Kidney (tissue), 14 donors: Measurements from ENCODE around the gene FAM83E. TPM values are rescaled to one million over a fixed set of nuclear protein-coding genes. Genes with fewer than 3 reads are reported as not detected.

Source experiments
- DNase-seq, 5 donors: peaks; one replicate each; pipeline ENCODE4 v3.0.0-alpha.2; 2013 to 2020
- FAIRE-seq: peaks from 2 replicates; lab custom pipeline; 2012; peaks lifted over from hg19 to GRCh38; lab: Jason Lieb, UNC
- H3K27ac ChIP-seq, 2 donors: one replicate each; pipeline ENCODE4 v1.7.0; 2013; ENCODE audit warnings: low read depth in 2 of 2, low read length in 2 of 2, inconsistent platforms in 1 of 2
- H3K27me3 ChIP-seq: one replicate; pipeline ENCODE4 v1.7.1; 2013; ENCODE audit warnings: low read length, inconsistent platforms; ENCODE audit not compliant: control insufficient read depth, insufficient read depth
- H3K36me3 ChIP-seq, 3 donors: one replicate each; pipeline versions ENCODE4 v1.7.0 to v1.7.1; 2013; ENCODE audit warnings: low read length in 3 of 3, control low read depth in 1 of 3, inconsistent platforms in 1 of 3; ENCODE audit not compliant: insufficient read depth in 3 of 3, control insufficient read depth in 2 of 3
- H3K4me1 ChIP-seq, 3 donors: one replicate each; pipeline versions ENCODE4 v1.7.0 to v1.7.1; 2013; ENCODE audit warnings: low read length in 3 of 3, inconsistent platforms in 1 of 3, low read depth in 1 of 3; ENCODE audit not compliant: control insufficient read depth in 2 of 3, insufficient read depth in 2 of 3
- H3K4me3 ChIP-seq, 3 donors: one replicate each; pipeline versions ENCODE4 v1.7.0 to v1.8.1; 2013; ENCODE audit warnings: low read length in 3 of 3, control low read depth in 1 of 3, inconsistent platforms in 1 of 3
- H3K9ac ChIP-seq, 3 donors: one replicate each; pipeline versions ENCODE4 v1.7.0 to v1.7.1; 2013; ENCODE audit warnings: low read length in 3 of 3, control low read depth in 1 of 3, inconsistent platforms in 1 of 3
- H3K9me3 ChIP-seq, 3 donors: one replicate each; pipeline versions ENCODE4 v1.7.0 to v1.7.1; 2013; ENCODE audit warnings: low read length in 3 of 3, control low read depth in 1 of 3, inconsistent platforms in 1 of 3; ENCODE audit not compliant: control insufficient read depth in 2 of 3, insufficient read depth in 1 of 3
- intact Hi-C: fragments of 100-400 bp; cut with DNase I; formaldehyde crosslinking; loops from one replicate; pipeline ENCODE4 v1.11.1; 2022
- polyA plus RNA-seq: library from polyadenylated mRNA; stranded (reverse); fragments of 350-450 nt; fragmentation: Illumina TruSeq; extraction: RNeasy Lipid Tissue Mini Kit (QIAGEN cat#74804); gene quantifications from one replicate; pipeline ENCODE4 v1.2.3, GENCODE V29; 2014; ENCODE audit warnings: low read depth, low replicate concordance; ENCODE audit not compliant: insufficient read depth
- total RNA-seq: library from RNA; stranded (reverse); fragmentation: NEBNext Ultra II Directional; extraction: Animal tissue kit (Norgen Biotek cat#: 25700); gene quantifications from one replicate; pipeline ENCODE4 v1.2.1, GENCODE V29; 2021
- TF ChIP-seq, protein P1 (sequence below): IDR thresholded peaks from 3 replicates; pipeline ENCODE4 v1.5.1; 2012; ENCODE audit warnings: mild to moderate bottlenecking, moderate library complexity, borderline replicate concordance; ENCODE audit not compliant: insufficient read depth; ENCODE audit errors: extremely low read depth
- donor health status: control.
- donor health status: control.
- donor health status: control.
- donor health status: control.
- donor health status: control.
- donor health status: DM: yes; HTN: yes; CAD: no.
- donor health status: Normal renal cell carcinoma (clear cell type).

Gene FAM83E
- total and polyA plus RNA-seq, 2 donors from 2014 or later, result 0.41 to 15.9 TPM

GRCh38 chr19:48569814-48570213 is 45.1 kb downstream of the FAM83E start:
- H3K27me3 ChIP-seq, result no peaks in the 10 kb centered on the region
- no peak overlapping the region for H3K9ac ChIP-seq
- DNase-seq, result peak in 2 of 5 donors; percentile 35 to 57
- no peaks in the 10 kb centered on the region for H3K9me3 ChIP-seq
- H3K27ac ChIP-seq, result no peak overlapping the region
- H3K36me3 ChIP-seq, result no peaks in the 10 kb centered on the region
- H3K4me3 ChIP-seq, result no peak overlapping the region
- peaks cover 0 to 4% (median 0%) of the 10 kb centered on the region in 3 donors for H3K4me1 ChIP-seq
- FAIRE-seq, result no peak
- TF ChIP-seq, protein P1, sequence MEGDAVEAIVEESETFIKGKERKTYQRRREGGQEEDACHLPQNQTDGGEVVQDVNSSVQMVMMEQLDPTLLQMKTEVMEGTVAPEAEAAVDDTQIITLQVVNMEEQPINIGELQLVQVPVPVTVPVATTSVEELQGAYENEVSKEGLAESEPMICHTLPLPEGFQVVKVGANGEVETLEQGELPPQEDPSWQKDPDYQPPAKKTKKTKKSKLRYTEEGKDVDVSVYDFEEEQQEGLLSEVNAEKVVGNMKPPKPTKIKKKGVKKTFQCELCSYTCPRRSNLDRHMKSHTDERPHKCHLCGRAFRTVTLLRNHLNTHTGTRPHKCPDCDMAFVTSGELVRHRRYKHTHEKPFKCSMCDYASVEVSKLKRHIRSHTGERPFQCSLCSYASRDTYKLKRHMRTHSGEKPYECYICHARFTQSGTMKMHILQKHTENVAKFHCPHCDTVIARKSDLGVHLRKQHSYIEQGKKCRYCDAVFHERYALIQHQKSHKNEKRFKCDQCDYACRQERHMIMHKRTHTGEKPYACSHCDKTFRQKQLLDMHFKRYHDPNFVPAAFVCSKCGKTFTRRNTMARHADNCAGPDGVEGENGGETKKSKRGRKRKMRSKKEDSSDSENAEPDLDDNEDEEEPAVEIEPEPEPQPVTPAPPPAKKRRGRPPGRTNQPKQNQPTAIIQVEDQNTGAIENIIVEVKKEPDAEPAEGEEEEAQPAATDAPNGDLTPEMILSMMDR, result no peak
- intact Hi-C loops, result no loop called here

GRCh38 chr19:48568345-48568886 is 46.5 kb downstream of the FAM83E start:
- no peak for FAIRE-seq
- TF ChIP-seq, protein P1, result no peak
- no peak overlapping the region for H3K4me3 ChIP-seq
- no peaks in the 10 kb centered on the region for H3K9me3 ChIP-seq
- H3K27ac ChIP-seq, result no peak overlapping the region
- intact Hi-C loops, result no loop called here
- DNase-seq, result peak in 3 of 5 donors; percentile 29 to 94 (median 50)
- H3K4me1 ChIP-seq, result peaks cover 0 to 4% (median 0%) of the 10 kb centered on the region in 3 donors
- no peaks in the 10 kb centered on the region for H3K36me3 ChIP-seq
- H3K27me3 ChIP-seq, result no peaks in the 10 kb centered on the region
- no peak overlapping the region for H3K9ac ChIP-seq

DNA sequence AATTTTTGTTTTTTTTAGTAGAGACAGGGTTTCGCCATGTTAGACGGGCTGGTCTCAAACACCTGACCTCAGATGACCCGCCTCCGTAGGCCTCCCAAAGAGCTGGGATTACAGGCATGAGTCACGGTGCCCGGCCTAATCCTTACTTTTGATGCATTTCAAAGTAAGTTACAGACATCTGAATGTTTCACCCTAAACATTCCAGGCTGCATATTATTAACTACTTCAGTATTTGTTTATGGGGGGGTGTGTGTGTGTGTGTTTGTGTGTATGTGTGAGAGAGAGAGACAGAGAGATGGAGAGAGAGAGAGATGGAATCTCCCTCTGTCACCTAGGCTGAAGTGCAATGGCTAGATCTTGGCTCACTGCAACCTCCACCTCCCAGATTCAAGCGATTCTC is 49.8 kb downstream of the FAM83E start:
- DNase-seq (no peak), FAIRE-seq (no peak)
- TF ChIP-seq, protein P1, result no peak
- H3K4me1 ChIP-seq, result peaks cover 0 to 4% (median 0%) of the 10 kb centered on the region in 3 donors
- no peaks in the 10 kb centered on the region for H3K9me3 ChIP-seq
- intact Hi-C loops, result no loop called here
- no peak overlapping the region for H3K4me3 ChIP-seq
- no peak overlapping the region for H3K9ac ChIP-seq
- H3K27me3 ChIP-seq, result no peaks in the 10 kb centered on the region
- H3K27ac ChIP-seq, result no peak overlapping the region
- no peaks in the 10 kb centered on the region for H3K36me3 ChIP-seq

Other genes with a start within 250 kb of the FAM83E start
- gene KDELR1, start 223.5 kb downstream of the FAM83E start, total RNA-seq, result 169 TPM
- gene KDELR1, start 223.5 kb downstream of the FAM83E start, polyA plus RNA-seq, result 204 TPM
- 0.54 TPM for gene GRIN2D, start 221.4 kb downstream of the FAM83E start, total RNA-seq
- 0.13 TPM for gene GRIN2D, start 221.4 kb downstream of the FAM83E start, polyA plus RNA-seq
- 34.0 TPM for gene GRWD1, start 169.1 kb downstream of the FAM83E start, total RNA-seq
- gene GRWD1, start 169.1 kb downstream of the FAM83E start, polyA plus RNA-seq, result 19.0 TPM
- 1.0 TPM for gene KCNJ14, start 159.5 kb downstream of the FAM83E start, total RNA-seq
- 0.28 TPM for gene KCNJ14, start 159.5 kb downstream of the FAM83E start, polyA plus RNA-seq
- gene CYTH2, start 145.7 kb downstream of the FAM83E start, total RNA-seq, result 96.1 TPM
- gene CYTH2, start 145.7 kb downstream of the FAM83E start, polyA plus RNA-seq, result 51.0 TPM
- gene LMTK3, start 103.2 kb downstream of the FAM83E start, total RNA-seq, result 8.4 TPM
- 4.2 TPM for gene LMTK3, start 103.2 kb downstream of the FAM83E start, polyA plus RNA-seq
- 2.3 TPM for gene SULT2B1, start 62.9 kb downstream of the FAM83E start, total RNA-seq
- gene SULT2B1, start 62.9 kb downstream of the FAM83E start, polyA plus RNA-seq, result 2.3 TPM
- not detected for gene SPACA4, start 8.3 kb downstream of the FAM83E start, total RNA-seq
- not detected for gene SPACA4, start 8.3 kb downstream of the FAM83E start, polyA plus RNA-seq
- 986 TPM for gene RPL18, start 4.1 kb upstream of the FAM83E start, total RNA-seq
- gene RPL18, start 4.1 kb upstream of the FAM83E start, polyA plus RNA-seq, result 1,596 TPM
- gene SPHK2, start 4.4 kb upstream of the FAM83E start, total RNA-seq, result 23.3 TPM
- gene SPHK2, start 4.4 kb upstream of the FAM83E start, polyA plus RNA-seq, result 37.2 TPM
- 14.5 TPM for gene DBP, start 22.3 kb upstream of the FAM83E start, total RNA-seq
- 20.4 TPM for gene DBP, start 22.3 kb upstream of the FAM83E start, polyA plus RNA-seq
- gene CA11, start 31.1 kb upstream of the FAM83E start, total RNA-seq, result 11.6 TPM
- gene CA11, start 31.1 kb upstream of the FAM83E start, polyA plus RNA-seq, result 42.3 TPM
- 0.85 TPM for gene NTN5, start 57.9 kb upstream of the FAM83E start, total RNA-seq
- gene NTN5, start 57.9 kb upstream of the FAM83E start, polyA plus RNA-seq, result 0.52 TPM
- 5.8 TPM for gene FUT2, start 80.9 kb upstream of the FAM83E start, total RNA-seq
- gene FUT2, start 80.9 kb upstream of the FAM83E start, polyA plus RNA-seq, result 0.28 TPM
- 2.2 TPM for gene MAMSTR, start 104.6 kb upstream of the FAM83E start, total RNA-seq
- gene MAMSTR, start 104.6 kb upstream of the FAM83E start, polyA plus RNA-seq, result 3.6 TPM
- gene RASIP1, start 125.5 kb upstream of the FAM83E start, total RNA-seq, result 23.3 TPM
- 13.6 TPM for gene RASIP1, start 125.5 kb upstream of the FAM83E start, polyA plus RNA-seq
- 0.79 TPM for gene IZUMO1, start 131.8 kb upstream of the FAM83E start, total RNA-seq
- not detected for gene IZUMO1, start 131.8 kb upstream of the FAM83E start, polyA plus RNA-seq
- 4.3 TPM for gene FUT1, start 137.6 kb upstream of the FAM83E start, total RNA-seq
- gene FUT1, start 137.6 kb upstream of the FAM83E start, polyA plus RNA-seq, result 2.3 TPM
- not detected for gene FGF21, start 140.4 kb upstream of the FAM83E start, total RNA-seq
- gene FGF21, start 140.4 kb upstream of the FAM83E start, polyA plus RNA-seq, result not detected
- gene BCAT2, start 196.0 kb upstream of the FAM83E start, total RNA-seq, result 55.3 TPM
- gene BCAT2, start 196.0 kb upstream of the FAM83E start, polyA plus RNA-seq, result 69.4 TPM
- gene HSD17B14, start 221.4 kb upstream of the FAM83E start, total RNA-seq, result 5.2 TPM
- gene HSD17B14, start 221.4 kb upstream of the FAM83E start, polyA plus RNA-seq, result 141 TPM